OCI-LY1 (cell line): Measurements from ENCODE around the gene MIOX.

ENCODE experiments used
- CTCF ChIP-seq: fragments of 200-600 bp; sonication (generic), shearing (Covaris generic); IDR thresholded peaks from 2 replicates; pipeline ENCODE4 v1.5.1; 2017; ENCODE audit warnings: mild to moderate bottlenecking, antibody characterized with exemption, low read length, moderate library complexity, mixed read lengths
- EZH2 ChIP-seq: fragments of 200-600 bp; sonication (generic), shearing (Covaris generic); IDR thresholded peaks from 2 replicates; pipeline ENCODE4 v1.8.0; 2017; ENCODE audit warnings: borderline replicate concordance, mixed run types, mild to moderate bottlenecking, antibody characterized with exemption, low read length, moderate library complexity, mixed read lengths

- no peak for TF ChIP-seq EZH2
- no peak for TF ChIP-seq CTCF
Measured at GRCh38 chr22:50447576-50448551, 38.8 kb upstream of the MIOX start.
